SK-N-SH (cell line): Measurements from ENCODE around the gene CETN1. TPM values are rescaled to one million over a fixed set of nuclear protein-coding genes. Genes with fewer than 3 reads are reported as not detected.

Experiments
- CTCF ChIA-PET: fragments of 300-600, 350-600 bp; formaldehyde crosslinking; extraction: SDS; loops from one replicate; lab custom pipeline; 2021; lab: Yijun Ruan, JAX
- POLR2A ChIA-PET: fragments of 350-600 bp; sonication (Branson Sonifier 250); formaldehyde crosslinking; extraction: SDS; loops from one replicate; lab custom pipeline; 2020; ENCODE audit warnings: antibody characterized with exemption, inconsistent platforms; lab: Yijun Ruan, JAX
- DNase-seq: peaks from one replicate; pipeline ENCODE4 v3.0.0; 2012
- H2AFZ ChIP-seq: fragments of 200-600 bp; sonication (generic); 2 replicates; pipeline ENCODE4 v1.8.1; 2016; ENCODE audit warnings: antibody characterized with exemption, mild to moderate bottlenecking, low read depth
- H3F3A ChIP-seq: fragments of 200-600 bp; sonication (generic); replicated peaks from 2 replicates; pipeline ENCODE3; 2016; ENCODE audit warnings: antibody characterized with exemption, mild to moderate bottlenecking; ENCODE audit not compliant: insufficient read depth
- H3K27ac ChIP-seq, 2 experiments: fragments of 200-500 bp in 1 of 2; fragments of 200-600 bp in 1 of 2; sonication (Bioruptor generic) in 1 of 2; sonication (generic), shearing (Covaris generic) in 1 of 2; 2 replicates each; pipeline versions ENCODE4 v1.5.1 to v1.6.1; 2014 to 2016; ENCODE audit warnings: low read depth in 2 of 2, inconsistent platforms in 1 of 2, low read length in 1 of 2, mild to moderate bottlenecking in 1 of 2, mixed read lengths in 1 of 2
- H3K27me3 ChIP-seq: fragments of 200-600 bp; sonication (generic), shearing (Covaris generic); 2 replicates; pipeline ENCODE4 v1.6.1; 2016; ENCODE audit warnings: mixed run types; ENCODE audit not compliant: insufficient read depth
- H3K36me3 ChIP-seq, 2 experiments: fragments of 200-500 bp in 1 of 2; fragments of 200-600 bp in 1 of 2; sonication (Bioruptor generic) in 1 of 2; sonication (generic) in 1 of 2; replicated peaks in 1 of 2; 2 replicates each; pipeline versions ENCODE3 to v1.5.1; 2014 to 2016; ENCODE audit warnings: low read length in 1 of 2, mild to moderate bottlenecking in 1 of 2; ENCODE audit not compliant: insufficient read depth in 2 of 2, control insufficient read depth in 1 of 2
- H3K4me1 ChIP-seq, 2 experiments: fragments of 200-500 bp in 1 of 2; fragments of 200-600 bp in 1 of 2; sonication (Bioruptor generic) in 1 of 2; sonication (generic), shearing (Covaris generic) in 1 of 2; 2 replicates each; pipeline versions ENCODE4 v1.5.1 to v1.6.1; 2014 to 2016; ENCODE audit warnings: low read depth in 1 of 2, low read length in 1 of 2, mixed run types in 1 of 2; ENCODE audit not compliant: insufficient read depth in 2 of 2, control insufficient read depth in 1 of 2
- H3K4me2 ChIP-seq: fragments of 200-600 bp; sonication (generic), shearing (Covaris generic); 2 replicates; pipeline ENCODE4 v1.6.1; 2017; ENCODE audit warnings: mixed run types
- H3K4me3 ChIP-seq, 2 experiments: fragments of 200-500 bp in 1 of 2; fragments of 200-600 bp in 1 of 2; sonication (Bioruptor generic) in 1 of 2; sonication (generic), shearing (Covaris generic) in 1 of 2; 2 replicates each; pipeline versions ENCODE4 v1.5.1 to v1.8.1; 2014 to 2016; ENCODE audit warnings: low read depth in 2 of 2, inconsistent platforms in 1 of 2, low read length in 1 of 2, mild to moderate bottlenecking in 1 of 2, mixed read lengths in 1 of 2, moderate library complexity in 1 of 2
- H3K79me2 ChIP-seq: fragments of 200-600 bp; sonication (generic); 2 replicates; pipeline ENCODE4 v1.8.1; 2017; ENCODE audit warnings: mild to moderate bottlenecking; ENCODE audit not compliant: insufficient read depth
- H3K9ac ChIP-seq: fragments of 200-600 bp; sonication (generic); 2 replicates; pipeline ENCODE4 v1.6.1; 2017; ENCODE audit warnings: mixed run types
- H3K9me2 ChIP-seq: fragments of 200-600 bp; sonication (generic); 2 replicates; pipeline ENCODE4 v1.6.1; 2017; ENCODE audit warnings: mixed run types
- H3K9me3 ChIP-seq: fragments of 200-600 bp; sonication (generic); 2 replicates; pipeline ENCODE4 v1.6.1; 2017; ENCODE audit warnings: mixed run types, mild to moderate bottlenecking, moderate library complexity
- H4K20me1 ChIP-seq: fragments of 200-600 bp; sonication (generic); 2 replicates; pipeline ENCODE4 v1.6.1; 2017; ENCODE audit warnings: mild to moderate bottlenecking, mixed run types; ENCODE audit not compliant: insufficient read depth
- CHD2 ChIP-seq: fragments of 150-350 bp; IDR thresholded peaks from 2 replicates; pipeline ENCODE4 v1.6.1; 2018; ENCODE audit warnings: low read length; ENCODE audit not compliant: partially characterized antibody
- ELF1 ChIP-seq: IDR thresholded peaks from 2 replicates; pipeline ENCODE4 v1.4.0; 2012
- EZH2phosphoT487 ChIP-seq: fragments of 200-600 bp; sonication (generic); IDR thresholded peaks from 2 replicates; pipeline ENCODE4 v1.6.1; 2017; ENCODE audit warnings: low read depth, mixed run types, mild to moderate bottlenecking, antibody characterized with exemption, moderate library complexity, borderline replicate concordance
- GATA2 ChIP-seq: sonication (generic); formaldehyde crosslinking; IDR thresholded peaks from 2 replicates; pipeline ENCODE4 v1.5.0; 2020; ENCODE audit warnings: mild to moderate bottlenecking, missing genetic modification reagents
- MAX ChIP-seq: IDR thresholded peaks from 2 replicates; pipeline ENCODE4 v1.4.0; 2012; ENCODE audit warnings: low read depth
- MXI1 ChIP-seq: IDR thresholded peaks from 2 replicates; pipeline ENCODE4 v1.6.1; 2012; ENCODE audit warnings: mild to moderate bottlenecking, low read depth, low read length, improper control_type of control experiment
- POLR2AphosphoS5 ChIP-seq: IDR thresholded peaks from 2 replicates; pipeline ENCODE4 v1.6.1; 2012; ENCODE audit warnings: low read depth, low read length
- RAD21 ChIP-seq: IDR thresholded peaks from 2 replicates; pipeline ENCODE4 v1.6.1; 2012; ENCODE audit warnings: mild to moderate bottlenecking, low read length
- RXRA ChIP-seq: IDR thresholded peaks from 2 replicates; pipeline ENCODE4 v1.4.0; 2012; ENCODE audit warnings: low read depth, mild to moderate bottlenecking, borderline replicate concordance
- SIN3A ChIP-seq: IDR thresholded peaks from 2 replicates; pipeline ENCODE4 v1.6.1; 2012; ENCODE audit warnings: low read depth, mild to moderate bottlenecking, low read length, moderate library complexity, borderline replicate concordance
- TCF12 ChIP-seq: IDR thresholded peaks from 2 replicates; pipeline ENCODE4 v1.4.0; 2012
- TEAD4 ChIP-seq: IDR thresholded peaks from 2 replicates; pipeline ENCODE4 v1.4.0; 2012; ENCODE audit warnings: mild to moderate bottlenecking, borderline replicate concordance; ENCODE audit not compliant: insufficient read depth
- WGBS: methylation state at CpG from one replicate; pipeline ENCODE4 v1.1.6; 2017; ENCODE audit warnings: low lambda C conversion rate; 5-methylcytosine and 5-hydroxymethylcytosine counted together
- polyA plus RNA-seq, 3 experiments: library from polyadenylated mRNA; depleted of rRNA; stranded (reverse); fragments of >200 nt; gene quantifications; 2 replicates each; pipeline ENCODE4 v1.2.3, GENCODE V29; 2012
- TF ChIP-seq, protein P1 (sequence below): IDR thresholded peaks from 2 replicates; pipeline ENCODE4 v1.4.0; 2012; ENCODE audit warnings: low read depth, borderline replicate concordance
- TF ChIP-seq, protein P2 (sequence below): fragments of 200-600 bp; sonication (generic); IDR thresholded peaks from 2 replicates; pipeline ENCODE4 v1.6.1; 2017; ENCODE audit warnings: antibody characterized with exemption, mild to moderate bottlenecking, moderate library complexity

The CETN1 gene
- polyA plus RNA-seq, 1 of the 3 experiments (the other 2 are of a cell fraction): not detected

DNA sequence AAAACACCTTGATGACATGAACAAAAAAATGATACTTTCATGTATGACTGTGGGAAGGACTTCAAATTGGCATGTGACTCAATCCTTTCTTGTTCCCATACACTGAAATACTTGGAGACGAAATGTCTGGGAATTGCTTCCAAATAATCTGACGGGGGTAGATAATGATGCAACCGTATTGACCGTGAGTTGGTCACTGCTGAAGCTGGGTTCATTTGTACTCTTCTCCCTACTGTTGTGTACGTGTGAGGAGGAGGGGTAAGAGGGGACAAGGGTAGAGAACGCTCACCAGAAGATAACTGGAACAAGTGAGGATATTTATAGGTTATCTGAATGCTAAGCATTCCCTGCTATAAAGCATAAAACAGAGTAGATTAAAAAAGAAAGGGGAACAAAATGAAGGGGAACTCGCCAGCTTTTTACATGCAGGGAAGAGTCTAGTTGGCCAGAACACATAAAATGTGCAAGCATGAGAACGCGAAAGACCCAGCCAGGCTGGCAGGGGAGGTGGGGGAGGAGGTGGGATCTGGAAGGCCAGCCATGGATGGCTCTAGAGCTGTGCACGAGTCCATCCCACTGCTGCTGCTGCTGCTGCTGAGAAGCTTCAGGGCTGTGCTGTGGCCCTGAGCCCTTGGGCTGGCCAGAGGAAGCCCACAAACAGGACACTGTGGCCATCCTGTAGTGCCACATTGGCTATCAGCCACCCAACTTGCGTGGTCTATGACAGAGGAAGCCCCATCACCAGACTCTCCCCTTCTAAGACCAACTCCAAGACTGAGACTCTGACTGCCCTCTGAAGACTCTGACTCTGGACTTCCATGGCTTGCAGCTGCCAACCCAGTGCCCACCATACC is 15.2 kb upstream of the CETN1 start:
- POLR2A ChIA-PET: no interaction called here

GRCh38 chr18:565562-566061 is 14.6 kb upstream of the CETN1 start:
- no peaks in the 10 kb centered on the region for H3K9me3 ChIP-seq
- H4K20me1 ChIP-seq: no peaks in the 10 kb centered on the region
- 38% methylated on average over 7 of the region's 7 CpGs for WGBS
- H3F3A ChIP-seq: no peaks in the 10 kb centered on the region
- no peak for TF ChIP-seq RXRA
- no peak for TF ChIP-seq RAD21
- no peak for TF ChIP-seq MXI1
- ChIA-PET CTCF (no interaction called here), POLR2A (no interaction called here)
- no peak overlapping the region for H3K4me2 ChIP-seq
- H3K79me2 ChIP-seq: no peaks in the 10 kb centered on the region
- H3K4me3 ChIP-seq: no peak overlapping the region
- peaks cover 21% of the 10 kb centered on the region; the same call in 1 of the 2 replicates for H3K27me3 ChIP-seq
- no peak for DNase-seq
- H3K9ac ChIP-seq: no peak overlapping the region
- H3K36me3 ChIP-seq: no peaks in the 10 kb centered on the region
- no peaks in the 10 kb centered on the region for H3K9me2 ChIP-seq
- no peak overlapping the region for H3K27ac ChIP-seq
- H2AFZ ChIP-seq: no peak overlapping the region
- H3K4me1 ChIP-seq: no peaks in the 10 kb centered on the region

More for the DNA sequence above, 15.2 kb upstream of the CETN1 start:
- Histone ChIP-seq H3K9me3 (no peaks in the 10 kb centered on the region), H4K20me1 (no peaks in the 10 kb centered on the region), H3K27ac (no peak overlapping the region), H3K79me2 (no peaks in the 10 kb centered on the region), H3K36me3 (no peaks in the 10 kb centered on the region), H3K9me2 (no peaks in the 10 kb centered on the region), H3K4me3 (no peak overlapping the region), H3K9ac (no peak overlapping the region), H2AFZ (no peak overlapping the region), H3K4me1 (no peaks in the 10 kb centered on the region), H3F3A (no peaks in the 10 kb centered on the region), H3K27me3 (peaks cover 21% of the 10 kb centered on the region; the same call in 1 of the 2 replicates), H3K4me2 (no peak overlapping the region)
- CTCF ChIA-PET: interaction anchor here (1.4 kb wide), 1 partner anchor 9 kb away, joined by 4 read pairs; no protein-coding TSS in a partner anchor
- DNase-seq: no peak
- TF ChIP-seq TCF12 (no peak), ELF1 (no peak), POLR2AphosphoS5 (no peak)
- 36% methylated on average over 9 of the region's 11 CpGs for WGBS

- ChIA-PET POLR2A (no interaction called here), CTCF (no interaction called here)
- no peak overlapping the region for H3K4me2 ChIP-seq
- TF ChIP-seq, protein P1, sequence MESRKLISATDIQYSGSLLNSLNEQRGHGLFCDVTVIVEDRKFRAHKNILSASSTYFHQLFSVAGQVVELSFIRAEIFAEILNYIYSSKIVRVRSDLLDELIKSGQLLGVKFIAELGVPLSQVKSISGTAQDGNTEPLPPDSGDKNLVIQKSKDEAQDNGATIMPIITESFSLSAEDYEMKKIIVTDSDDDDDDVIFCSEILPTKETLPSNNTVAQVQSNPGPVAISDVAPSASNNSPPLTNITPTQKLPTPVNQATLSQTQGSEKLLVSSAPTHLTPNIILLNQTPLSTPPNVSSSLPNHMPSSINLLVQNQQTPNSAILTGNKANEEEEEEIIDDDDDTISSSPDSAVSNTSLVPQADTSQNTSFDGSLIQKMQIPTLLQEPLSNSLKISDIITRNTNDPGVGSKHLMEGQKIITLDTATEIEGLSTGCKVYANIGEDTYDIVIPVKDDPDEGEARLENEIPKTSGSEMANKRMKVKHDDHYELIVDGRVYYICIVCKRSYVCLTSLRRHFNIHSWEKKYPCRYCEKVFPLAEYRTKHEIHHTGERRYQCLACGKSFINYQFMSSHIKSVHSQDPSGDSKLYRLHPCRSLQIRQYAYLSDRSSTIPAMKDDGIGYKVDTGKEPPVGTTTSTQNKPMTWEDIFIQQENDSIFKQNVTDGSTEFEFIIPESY: no peak
- TF ChIP-seq TEAD4 (no peak), MAX (no peak), GATA2 (CRISPR knock-in tag) (no peak), CHD2 (no peak), SIN3A (no peak), EZH2phosphoT487 (no peak)
- TF ChIP-seq, protein P2, sequence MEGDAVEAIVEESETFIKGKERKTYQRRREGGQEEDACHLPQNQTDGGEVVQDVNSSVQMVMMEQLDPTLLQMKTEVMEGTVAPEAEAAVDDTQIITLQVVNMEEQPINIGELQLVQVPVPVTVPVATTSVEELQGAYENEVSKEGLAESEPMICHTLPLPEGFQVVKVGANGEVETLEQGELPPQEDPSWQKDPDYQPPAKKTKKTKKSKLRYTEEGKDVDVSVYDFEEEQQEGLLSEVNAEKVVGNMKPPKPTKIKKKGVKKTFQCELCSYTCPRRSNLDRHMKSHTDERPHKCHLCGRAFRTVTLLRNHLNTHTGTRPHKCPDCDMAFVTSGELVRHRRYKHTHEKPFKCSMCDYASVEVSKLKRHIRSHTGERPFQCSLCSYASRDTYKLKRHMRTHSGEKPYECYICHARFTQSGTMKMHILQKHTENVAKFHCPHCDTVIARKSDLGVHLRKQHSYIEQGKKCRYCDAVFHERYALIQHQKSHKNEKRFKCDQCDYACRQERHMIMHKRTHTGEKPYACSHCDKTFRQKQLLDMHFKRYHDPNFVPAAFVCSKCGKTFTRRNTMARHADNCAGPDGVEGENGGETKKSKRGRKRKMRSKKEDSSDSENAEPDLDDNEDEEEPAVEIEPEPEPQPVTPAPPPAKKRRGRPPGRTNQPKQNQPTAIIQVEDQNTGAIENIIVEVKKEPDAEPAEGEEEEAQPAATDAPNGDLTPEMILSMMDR: no peak
Measured at GRCh38 chr18:567122-567521, 13.1 kb upstream of the CETN1 start.

More at GRCh38 chr18:567122-567521, 13.1 kb upstream of the CETN1 start:
- Histone ChIP-seq H2AFZ (no peak overlapping the region), H3K4me1 (no peaks in the 10 kb centered on the region), H3K9ac (no peak overlapping the region), H3K4me3 (no peak overlapping the region), H3K79me2 (no peaks in the 10 kb centered on the region), H3K36me3 (no peaks in the 10 kb centered on the region), H3K9me2 (no peaks in the 10 kb centered on the region), H3K27me3 (peaks cover 21% of the 10 kb centered on the region; the same call in 1 of the 2 replicates), H4K20me1 (no peaks in the 10 kb centered on the region), H3K27ac (no peak overlapping the region), H3K9me3 (no peaks in the 10 kb centered on the region), H3F3A (no peaks in the 10 kb centered on the region)
- no peak for DNase-seq
- WGBS: 23% methylated on average over 3 of the region's 3 CpGs
